NCI-H2196 treated with DMSO at 0.1 percent for 48 hours (cell line): ENCODE data around the gene IL33.

Experiments
- DNase-seq: peaks from one replicate; lab custom pipeline; 2025; ENCODE audit not compliant: unreplicated experiment; lab: John Stamatoyannopoulos, UW

The IL33 gene

GRCh38 chr9:6216002-6216401 is 395 bp downstream of the IL33 start:
- DNase-seq = no peak

DNA sequence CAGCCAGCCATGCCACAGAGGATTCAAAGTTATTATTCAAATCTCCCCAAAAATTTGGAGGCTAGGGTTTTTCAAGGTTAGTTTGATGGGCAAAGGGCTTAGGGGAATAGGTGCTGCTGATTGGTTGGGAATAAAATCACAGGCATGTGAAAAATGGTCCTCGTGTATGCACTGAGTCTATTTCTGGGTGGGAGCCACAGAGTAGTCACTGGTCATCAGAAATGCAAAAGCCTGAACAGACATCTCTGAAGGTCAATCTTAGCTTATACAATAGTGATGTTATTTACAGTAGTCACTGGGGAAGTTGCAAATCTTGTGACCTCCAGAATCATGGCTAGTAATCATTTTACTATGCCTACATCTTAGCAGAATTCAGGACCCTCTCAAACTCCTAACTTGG is 1.3 kb downstream of the IL33 start:
- DNase-seq = no peak

DNA sequence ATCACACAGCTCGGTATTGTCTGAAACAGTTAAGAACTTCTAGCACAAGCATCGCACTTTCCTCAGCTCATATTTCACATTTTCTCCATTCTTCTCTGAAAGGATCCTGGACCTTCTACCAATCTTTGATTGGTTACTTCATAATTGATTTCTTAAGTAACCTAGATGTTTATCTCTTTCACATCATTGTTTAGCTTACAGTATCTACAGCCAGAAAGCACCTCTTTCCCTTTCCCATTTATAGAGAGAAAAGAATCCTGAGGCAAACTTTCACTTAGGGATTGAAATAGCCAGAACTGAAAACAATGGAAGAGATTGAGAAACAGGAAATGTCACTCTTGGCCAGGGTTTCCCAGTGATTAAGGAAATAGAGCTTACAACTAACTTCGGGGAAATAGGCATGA is 2.5 kb downstream of the IL33 start:
- no peak for DNase-seq

DNA sequence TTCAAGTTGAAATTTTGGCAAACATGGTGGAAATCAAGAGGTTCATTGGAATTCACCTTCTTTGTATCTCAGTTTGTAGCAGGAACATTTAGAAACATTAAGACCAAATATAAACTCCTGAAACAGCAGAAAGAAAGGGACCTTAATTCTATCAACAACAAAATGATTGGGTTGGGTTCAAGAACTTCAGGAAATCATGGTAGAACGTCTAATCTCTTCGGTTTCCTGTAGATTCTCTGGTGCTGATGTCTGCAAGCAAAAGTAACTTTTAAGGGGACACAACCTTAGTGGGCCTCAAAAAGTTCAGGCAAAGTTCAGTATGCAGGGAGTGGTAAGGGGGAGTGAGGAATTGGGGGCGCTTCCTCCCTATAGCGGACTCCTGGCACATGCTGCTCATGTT is 3.4 kb downstream of the IL33 start:
- no peak for DNase-seq

DNA sequence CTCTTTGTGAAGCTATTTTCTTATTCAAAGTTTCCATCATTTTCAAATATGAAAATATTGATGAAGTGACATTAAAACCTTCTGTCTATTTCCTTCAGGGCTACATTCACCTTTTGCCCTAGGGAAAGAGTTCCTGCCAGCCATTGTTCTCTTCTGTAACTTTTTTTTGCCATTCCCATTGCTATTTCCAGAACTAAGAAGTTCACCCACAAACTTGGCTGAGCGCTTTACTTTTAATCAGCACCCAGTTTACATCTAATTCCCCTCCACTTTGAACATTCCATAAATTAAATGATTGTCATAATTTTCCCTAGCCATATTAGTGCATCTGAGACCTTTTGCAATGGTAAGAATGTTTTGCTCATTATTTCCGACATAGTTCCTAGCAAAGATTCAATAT is 4.4 kb downstream of the IL33 start:
- no peak for DNase-seq

DNA sequence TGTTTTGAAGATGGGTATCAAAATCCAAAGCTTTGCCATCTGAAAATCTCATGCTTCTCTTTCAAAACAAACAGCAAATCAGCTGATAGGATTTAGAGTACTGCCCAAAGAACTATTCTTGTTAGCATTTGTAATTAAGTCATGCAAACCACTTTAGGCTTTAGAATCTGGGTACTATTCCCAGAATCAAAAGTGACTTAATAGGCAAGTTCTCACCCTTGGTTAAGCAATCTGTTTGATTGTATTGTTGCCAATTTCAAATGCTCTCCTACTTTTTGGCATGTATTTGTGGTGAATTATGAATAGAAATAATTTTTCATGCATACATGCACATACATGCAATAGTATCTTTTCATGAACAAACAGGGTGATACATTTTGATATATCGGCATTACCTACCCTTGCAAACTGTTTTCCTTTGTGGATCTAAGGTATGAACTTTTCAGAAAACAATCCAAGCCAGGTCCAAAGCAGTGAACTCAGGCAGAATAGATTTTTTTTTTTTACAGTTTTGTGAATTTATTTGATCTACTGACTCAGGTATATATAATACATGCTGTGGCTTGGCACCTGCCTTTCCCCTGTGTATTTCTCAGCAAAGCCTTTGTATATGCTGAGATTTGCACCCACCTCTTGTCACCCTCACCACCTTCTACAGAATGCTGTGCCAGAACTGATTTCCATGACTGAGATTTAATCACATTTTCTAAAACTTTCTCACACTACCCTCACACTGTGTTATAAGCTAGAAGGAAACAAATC is 9.0 kb downstream of the IL33 start:
- no peak for DNase-seq

DNA sequence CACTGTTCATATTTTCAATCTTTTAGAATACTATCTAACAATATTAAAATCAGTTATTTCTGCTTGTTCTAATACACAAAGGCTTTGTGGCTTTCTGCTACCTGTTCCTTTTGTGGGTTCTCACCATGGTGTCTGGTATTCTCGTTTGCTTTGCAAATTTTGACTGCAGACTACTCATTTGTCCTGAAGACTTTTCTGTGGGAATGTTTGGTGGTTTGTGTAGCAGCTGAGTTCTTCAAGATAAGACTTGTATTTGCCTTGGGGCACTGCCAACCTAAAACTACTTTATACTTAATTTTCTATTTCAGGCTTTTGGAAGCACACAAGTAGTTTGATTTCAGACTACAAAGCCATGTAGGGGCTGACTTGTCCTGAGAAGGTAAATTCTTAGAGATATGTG is 11.1 kb downstream of the IL33 start:
- no peak for DNase-seq

DNA sequence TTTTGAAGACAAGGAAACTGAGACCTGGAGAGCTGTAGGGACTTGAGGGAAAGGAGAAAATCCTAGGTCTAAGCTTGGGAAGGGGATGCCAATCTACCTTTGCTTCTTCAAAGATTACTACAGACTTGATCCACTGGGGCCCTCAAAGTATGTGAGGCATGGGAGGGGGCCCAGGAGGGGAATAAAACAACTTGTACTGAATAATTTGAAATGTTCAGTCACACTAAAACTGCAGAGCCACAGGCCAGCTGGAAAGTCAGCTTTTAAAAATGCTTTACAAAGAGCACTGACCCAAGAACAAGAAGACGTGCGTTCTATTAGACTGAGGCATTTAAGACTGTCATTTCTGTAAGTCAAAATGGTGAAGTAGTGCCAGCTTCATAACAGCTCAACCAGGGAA is 13.6 kb downstream of the IL33 start:
- DNase-seq = no peak

- DNase-seq = no peak
Observed at GRCh38 chr9:6229619-6230018, 14.0 kb downstream of the IL33 start.

DNA sequence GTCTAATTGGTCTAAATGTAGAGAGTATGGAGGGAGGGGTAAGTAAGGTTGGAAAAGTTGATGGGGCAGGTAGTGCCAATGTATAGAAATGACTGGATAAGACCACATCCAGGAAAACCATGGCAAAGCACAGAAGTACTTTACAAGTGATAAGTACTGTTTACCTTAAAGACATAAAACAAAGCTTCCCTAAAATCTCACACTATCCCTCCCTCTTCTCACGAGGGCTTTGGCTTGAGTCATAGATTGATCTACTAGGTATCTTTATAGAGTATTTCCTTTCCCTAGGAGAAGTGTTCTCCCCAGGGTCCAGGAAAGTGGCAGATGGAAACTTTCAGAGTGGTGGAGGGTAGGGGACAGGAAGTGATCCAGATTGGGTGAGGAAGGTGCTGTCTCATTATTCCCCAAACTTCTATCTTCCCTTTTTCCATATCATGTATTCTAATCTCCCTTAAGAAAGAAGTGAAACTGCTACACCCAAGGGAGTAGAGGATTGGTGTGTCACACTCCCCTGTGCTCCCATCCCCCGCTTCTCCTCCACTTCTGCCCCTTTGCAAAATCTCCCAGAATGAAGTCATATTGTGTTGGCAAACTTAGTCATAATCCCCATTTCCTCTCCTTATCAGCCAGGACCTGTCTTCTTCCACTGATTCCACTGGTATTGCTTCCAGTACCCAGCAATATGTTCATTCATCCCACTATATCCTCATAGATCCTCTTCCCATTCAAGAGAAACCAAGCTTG is 14.6 kb downstream of the IL33 start:
- DNase-seq = no peak

DNA sequence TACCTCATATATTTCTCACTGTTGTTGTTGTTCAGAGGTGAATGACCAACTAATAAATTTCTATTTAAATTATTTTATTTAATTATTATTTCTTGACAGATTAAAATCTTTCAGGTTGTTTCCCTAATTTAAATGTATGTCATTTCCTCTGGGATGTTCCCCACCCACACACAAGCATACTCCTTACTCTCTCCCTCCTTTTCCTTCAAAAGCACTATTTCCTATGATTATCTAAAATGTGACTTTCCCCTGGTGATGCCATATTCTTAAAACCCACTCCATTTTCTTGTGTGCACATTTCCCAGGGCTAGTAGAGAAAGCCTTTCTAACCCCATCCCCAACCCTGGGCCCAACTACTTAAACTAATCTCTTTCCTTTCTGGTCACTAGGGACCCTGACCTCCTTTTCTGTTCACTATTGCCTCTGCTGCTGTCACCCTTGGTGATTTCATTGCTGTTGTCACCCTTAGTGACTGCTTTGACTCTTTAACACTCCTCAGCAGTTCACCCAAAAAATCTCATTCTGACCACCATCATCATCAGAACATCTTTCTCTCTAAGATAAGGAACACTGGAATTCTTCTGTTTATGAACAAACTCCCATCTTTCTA is 16.8 kb downstream of the IL33 start:
- no peak for DNase-seq

DNA sequence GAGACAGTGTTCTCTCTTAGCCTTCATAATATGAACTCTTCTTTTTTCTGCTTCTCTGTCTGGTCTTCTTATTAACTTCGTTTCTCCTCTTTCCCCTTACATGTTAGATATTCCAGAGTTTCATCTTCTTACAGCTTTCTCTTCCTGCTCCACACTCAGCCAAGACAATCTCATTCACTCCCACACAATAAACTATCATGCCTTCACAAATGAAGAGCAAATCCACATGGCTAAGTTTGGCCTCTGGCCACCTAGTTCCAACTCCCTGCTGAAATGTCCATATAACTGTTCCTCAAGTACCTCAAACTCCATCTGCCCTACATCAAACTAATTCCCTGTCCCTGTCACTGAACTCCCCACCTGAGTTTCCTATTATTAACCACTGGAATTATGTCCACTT is 18.4 kb downstream of the IL33 start:
- no peak for DNase-seq

DNA sequence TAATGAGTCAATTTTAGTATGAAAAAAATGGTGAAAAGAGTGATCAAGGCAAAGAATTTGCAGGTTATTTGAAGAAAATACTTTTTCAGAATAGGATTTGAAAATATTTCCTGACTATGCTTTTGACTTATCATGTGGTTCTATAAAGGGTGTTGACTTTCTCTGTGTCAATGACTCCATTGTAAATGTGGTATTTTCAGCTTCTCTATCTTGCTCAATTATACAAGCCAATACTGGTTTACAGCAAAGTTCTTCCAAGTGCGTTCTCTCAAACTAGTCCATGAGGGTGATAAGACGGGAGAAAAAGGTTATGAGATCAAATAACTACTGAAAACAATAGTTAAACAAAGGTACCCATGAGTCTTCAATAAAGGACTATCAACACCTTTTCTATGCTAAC is 21.7 kb downstream of the IL33 start:
- DNase-seq = no peak

DNA sequence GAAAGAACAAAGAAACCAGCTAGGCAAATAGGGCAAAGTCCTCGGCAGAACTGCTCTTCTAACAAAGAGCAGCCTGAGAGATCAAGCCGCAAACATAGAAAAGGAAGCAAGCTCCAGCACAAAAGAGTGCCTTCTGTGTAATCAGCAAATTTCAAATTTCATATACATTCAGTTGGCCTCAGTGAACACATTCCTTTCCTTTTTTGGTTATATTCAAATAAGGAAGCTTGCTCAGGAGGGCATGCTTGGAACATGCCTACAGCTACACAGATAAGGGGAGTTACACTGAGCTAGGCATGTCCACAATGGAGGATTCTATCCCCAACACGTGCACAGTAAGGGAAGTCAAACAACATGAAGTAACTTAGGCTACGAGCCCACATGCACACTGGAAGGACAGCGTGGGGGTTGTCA is 23.4 kb downstream of the IL33 start:
- no peak for DNase-seq

GRCh38 chr9:6239694-6240093 is 24.1 kb downstream of the IL33 start:
- no peak for DNase-seq

GRCh38 chr9:6243746-6244145 is 28.1 kb downstream of the IL33 start:
- no peak for DNase-seq

- no peak for DNase-seq
Observed at GRCh38 chr9:6247266-6247665, 31.7 kb downstream of the IL33 start.

DNA sequence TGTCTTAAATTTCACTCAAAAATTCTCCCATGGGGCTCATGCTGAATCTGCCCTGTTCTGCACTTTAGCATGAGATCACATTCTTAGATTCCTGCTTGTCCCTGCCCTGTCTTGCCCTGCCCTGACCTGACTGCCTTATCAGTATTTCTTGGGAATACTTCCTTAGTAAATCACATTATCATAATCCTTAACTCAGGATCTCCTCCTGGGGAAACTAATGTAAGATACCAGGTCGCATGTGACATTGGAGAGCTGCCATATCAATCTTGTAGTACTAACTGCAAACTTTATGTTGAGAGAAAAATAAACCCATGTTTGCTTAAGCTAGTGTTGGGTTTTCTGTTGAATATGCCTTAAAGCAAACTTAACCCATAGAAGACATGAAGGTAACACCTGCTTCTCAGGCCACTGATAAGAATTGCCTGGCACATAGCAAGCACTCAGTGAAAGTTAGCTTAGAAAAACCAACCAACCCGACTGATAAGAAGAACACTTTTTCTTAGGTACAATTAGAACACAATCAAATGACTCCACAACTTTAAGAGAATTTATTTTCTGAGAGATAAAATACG is 53.3 kb downstream of the IL33 start:
- DNase-seq = no peak

DNA sequence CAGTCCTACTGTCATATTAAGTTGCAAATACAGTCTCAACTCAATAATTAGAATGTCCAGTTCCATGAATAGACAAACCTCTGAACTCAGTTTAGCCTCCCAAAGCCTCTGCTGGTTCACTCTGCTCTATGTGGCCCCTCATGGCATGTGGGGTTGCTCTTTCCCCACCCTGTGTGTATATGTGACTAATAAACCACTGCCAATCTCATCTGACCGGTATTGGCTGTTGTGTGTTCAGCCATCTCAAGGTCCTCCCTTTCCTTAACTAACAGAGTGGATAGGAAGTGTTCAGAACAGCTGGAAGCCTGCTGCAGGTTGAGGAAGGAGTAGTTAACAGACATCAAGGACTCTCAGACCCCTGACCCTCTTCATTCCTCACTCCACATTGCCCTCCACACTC is 55.3 kb downstream of the IL33 start:
- no peak for DNase-seq

GRCh38 chr9:6271508-6272228 is 56.1 kb downstream of the IL33 start:
- DNase-seq = no peak

- no peak for DNase-seq
Observed at GRCh38 chr9:6272229-6272598, 56.6 kb downstream of the IL33 start.
